CD4-positive, alpha-beta T cell treated with Interleukin-17A for 1 hour (primary cell): Measurements from ENCODE around the gene ZNF226.
"Not testable (repeated sequence)": the region's sequence is repeated elsewhere in the genome, so short reads cannot be mapped to it uniquely, and the experiment has no call there.

ENCODE experiments used
- DNase-seq: peaks from one replicate; pipeline ENCODE4 v3.0.0-alpha.2; 2020

The ZNF226 gene

GRCh38 chr19:44164673-44165512 is at the start of gene ZNF226:
TSS of gene ZNF226 (plus strand) at chr19:44165100. CDS start at chr19:44170081, 4,981 bp downstream.
- DNase-seq, result peak; percentile 90

GRCh38 chr19:44121162-44121561 is 43.7 kb upstream of the ZNF226 start:
- DNase-seq, result not testable (repeated sequence)

- DNase-seq, result no peak
These were observed 32.9 kb upstream of the ZNF226 start for GRCh38 chr19:44131955-44132354.

- DNase-seq, result peak; percentile 82
These were observed 23.5 kb upstream of the ZNF226 start, which contains the start of gene ZNF234 for GRCh38 chr19:44141191-44142058. TSS of gene ZNF234 (plus strand) at chr19:44141554. CDS start at chr19:44144633, 3,079 bp downstream.

GRCh38 chr19:44142059-44142433 is 22.9 kb upstream of the ZNF226 start:
- no peak for DNase-seq

GRCh38 chr19:44149776-44150175 is 15.1 kb upstream of the ZNF226 start:
- DNase-seq, result no peak

- DNase-seq, result no peak
These were observed 13.4 kb upstream of the ZNF226 start for GRCh38 chr19:44151491-44151890.

GRCh38 chr19:44156475-44156874 is 8.4 kb upstream of the ZNF226 start:
- no peak for DNase-seq

- DNase-seq, result no peak
These were observed 1.1 kb upstream of the ZNF226 start for GRCh38 chr19:44163789-44164188.

- no peak for DNase-seq
These were observed 600 bp upstream of the ZNF226 start for GRCh38 chr19:44164327-44164672.

- not testable (repeated sequence) for DNase-seq
These were observed 5.8 kb downstream of the ZNF226 start for GRCh38 chr19:44170660-44171059.

- DNase-seq, result no peak
These were observed 11.7 kb downstream of the ZNF226 start for GRCh38 chr19:44176590-44176989.

- no peak for DNase-seq
These were observed 16.1 kb downstream of the ZNF226 start for GRCh38 chr19:44180968-44181367.

- no peak for DNase-seq
These were observed 17.2 kb downstream of the ZNF226 start for GRCh38 chr19:44182145-44182544.

GRCh38 chr19:44190020-44190419 is 25.1 kb downstream of the ZNF226 start:
- DNase-seq, result no peak

- no peak for DNase-seq
These were observed 27.2 kb downstream of the ZNF226 start for GRCh38 chr19:44192127-44192526.

- no peak for DNase-seq
These were observed 31.9 kb downstream of the ZNF226 start for GRCh38 chr19:44196772-44197171.

GRCh38 chr19:44202470-44202869 is 37.6 kb downstream of the ZNF226 start:
- no peak for DNase-seq

- DNase-seq, result no peak
These were observed 38.1 kb downstream of the ZNF226 start for GRCh38 chr19:44202974-44203373.

- DNase-seq, result not testable (repeated sequence)
These were observed 39.0 kb downstream of the ZNF226 start for GRCh38 chr19:44203877-44204276.

GRCh38 chr19:44204772-44205171 is 39.9 kb downstream of the ZNF226 start:
- DNase-seq, result no peak

GRCh38 chr19:44207126-44207803 is 42.4 kb downstream of the ZNF226 start:
- peak; percentile 88 for DNase-seq

- DNase-seq, result peak; percentile 81
These were observed 47.5 kb downstream of the ZNF226 start, which contains the start of gene ZNF227 for GRCh38 chr19:44212250-44212865. TSS of gene ZNF227 (plus strand) at chr19:44212532. CDS start at chr19:44217793, 5,261 bp downstream.
